A549 (cell line): Measurements from ENCODE around the gene RCAN2.

Experiments
- EP300 ChIP-seq, 2 experiments: fragments of >200 bp; sonication (Bioruptor Twin); formaldehyde crosslinking; IDR thresholded peaks; 2 replicates in 1 of 2; 3 replicates in 1 of 2; pipeline ENCODE4 v1.6.1; 2016 to 2017
- JUNB ChIP-seq: fragments of >200 bp; sonication (Bioruptor Twin); formaldehyde crosslinking; IDR thresholded peaks from 2 replicates; pipeline ENCODE4 v1.6.1; 2016
- NR3C1 ChIP-seq: fragments of >200 bp; sonication (Bioruptor Twin); formaldehyde crosslinking; IDR thresholded peaks from 3 replicates; pipeline ENCODE4 v1.6.1; 2017
- POLR2A ChIP-seq: IDR thresholded peaks from 2 replicates; pipeline ENCODE4 v1.6.1; 2012; ENCODE audit warnings: mild to moderate bottlenecking, low read length
- USF2 ChIP-seq: fragments of 450-650 bp; IDR thresholded peaks from 2 replicates; pipeline ENCODE4 v1.6.1; 2014; ENCODE audit warnings: antibody characterized with exemption
- TF ChIP-seq, protein P1 (sequence below): fragments of >200 bp; sonication (Bioruptor Twin); formaldehyde crosslinking; IDR thresholded peaks from 3 replicates; pipeline ENCODE4 v1.5.1; 2016

DNA sequence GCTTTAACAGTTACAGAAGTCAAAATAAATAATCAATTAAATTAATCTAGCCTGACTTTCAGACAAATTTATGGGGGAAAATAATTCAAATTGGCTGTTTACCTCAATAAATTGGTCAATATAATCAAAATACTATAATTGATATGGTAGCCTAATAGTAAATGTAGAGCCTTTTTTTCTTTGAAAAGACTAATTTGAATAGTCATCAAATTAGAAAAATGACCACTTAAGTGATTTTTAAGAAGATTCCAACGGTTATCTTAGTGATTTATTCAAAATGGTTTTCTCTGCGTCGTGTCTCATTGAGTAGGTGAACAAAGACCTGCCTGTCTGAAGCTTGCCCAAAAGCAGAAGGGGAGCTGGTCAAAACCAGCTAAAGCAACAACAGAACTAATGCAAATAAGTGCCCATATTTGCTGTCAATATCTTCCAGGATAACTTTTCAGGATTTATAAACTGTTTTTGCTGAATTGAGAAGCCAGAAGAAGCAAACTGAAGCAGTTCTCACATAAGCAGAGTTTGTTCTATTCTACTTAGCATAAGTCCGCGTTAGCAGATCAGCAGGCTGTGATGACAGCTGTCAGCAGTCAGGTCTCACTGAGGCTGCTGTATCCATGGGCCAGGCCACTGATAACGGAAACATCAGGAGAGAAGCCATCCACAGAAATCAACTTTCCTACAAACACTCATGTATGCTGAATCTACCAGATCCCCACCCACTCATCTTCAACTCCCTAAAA, 7.0 kb downstream of the RCAN2 start:
- TF ChIP-seq, protein P1, sequence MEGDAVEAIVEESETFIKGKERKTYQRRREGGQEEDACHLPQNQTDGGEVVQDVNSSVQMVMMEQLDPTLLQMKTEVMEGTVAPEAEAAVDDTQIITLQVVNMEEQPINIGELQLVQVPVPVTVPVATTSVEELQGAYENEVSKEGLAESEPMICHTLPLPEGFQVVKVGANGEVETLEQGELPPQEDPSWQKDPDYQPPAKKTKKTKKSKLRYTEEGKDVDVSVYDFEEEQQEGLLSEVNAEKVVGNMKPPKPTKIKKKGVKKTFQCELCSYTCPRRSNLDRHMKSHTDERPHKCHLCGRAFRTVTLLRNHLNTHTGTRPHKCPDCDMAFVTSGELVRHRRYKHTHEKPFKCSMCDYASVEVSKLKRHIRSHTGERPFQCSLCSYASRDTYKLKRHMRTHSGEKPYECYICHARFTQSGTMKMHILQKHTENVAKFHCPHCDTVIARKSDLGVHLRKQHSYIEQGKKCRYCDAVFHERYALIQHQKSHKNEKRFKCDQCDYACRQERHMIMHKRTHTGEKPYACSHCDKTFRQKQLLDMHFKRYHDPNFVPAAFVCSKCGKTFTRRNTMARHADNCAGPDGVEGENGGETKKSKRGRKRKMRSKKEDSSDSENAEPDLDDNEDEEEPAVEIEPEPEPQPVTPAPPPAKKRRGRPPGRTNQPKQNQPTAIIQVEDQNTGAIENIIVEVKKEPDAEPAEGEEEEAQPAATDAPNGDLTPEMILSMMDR = no peak
- TF ChIP-seq NR3C1 (no peak), EP300 (IDR thresholded peaks at IDR 0.05) (no peak), POLR2A (no peak), JUNB (no peak), USF2 (no peak)
